ENCODE results near the gene VAC14.

DNA sequence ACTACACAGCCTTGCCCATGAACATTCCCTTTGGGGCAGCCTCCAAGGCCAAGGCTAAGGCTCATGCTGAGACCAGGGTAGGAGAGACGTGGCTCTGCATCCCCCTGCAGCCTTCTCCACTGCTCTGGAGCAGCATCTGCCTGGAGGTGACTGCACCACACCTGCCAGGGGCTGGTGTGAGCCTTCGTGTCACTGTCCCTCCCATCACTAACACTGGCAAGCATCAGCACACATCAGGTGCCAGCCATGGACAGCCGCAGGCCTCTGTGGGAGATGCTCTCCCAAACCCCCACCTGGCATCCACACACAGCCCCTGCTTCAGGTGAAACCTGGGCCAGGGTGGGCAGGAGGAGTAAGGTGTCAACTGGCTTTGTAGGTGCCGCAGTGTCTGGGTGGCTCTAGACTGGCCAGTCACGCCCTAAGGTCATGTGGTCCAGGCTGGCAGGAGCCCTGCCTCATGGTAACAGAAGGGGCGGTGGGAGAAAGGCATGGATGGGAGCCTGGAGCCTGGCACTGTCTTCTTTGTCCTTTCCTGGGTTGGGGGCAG, 97.0 kb downstream of the VAC14 start:
- no peak for TF ChIP-seq POLR2A (IDR thresholded peaks at IDR 0.05)
- TF ChIP-seq, protein P1, sequence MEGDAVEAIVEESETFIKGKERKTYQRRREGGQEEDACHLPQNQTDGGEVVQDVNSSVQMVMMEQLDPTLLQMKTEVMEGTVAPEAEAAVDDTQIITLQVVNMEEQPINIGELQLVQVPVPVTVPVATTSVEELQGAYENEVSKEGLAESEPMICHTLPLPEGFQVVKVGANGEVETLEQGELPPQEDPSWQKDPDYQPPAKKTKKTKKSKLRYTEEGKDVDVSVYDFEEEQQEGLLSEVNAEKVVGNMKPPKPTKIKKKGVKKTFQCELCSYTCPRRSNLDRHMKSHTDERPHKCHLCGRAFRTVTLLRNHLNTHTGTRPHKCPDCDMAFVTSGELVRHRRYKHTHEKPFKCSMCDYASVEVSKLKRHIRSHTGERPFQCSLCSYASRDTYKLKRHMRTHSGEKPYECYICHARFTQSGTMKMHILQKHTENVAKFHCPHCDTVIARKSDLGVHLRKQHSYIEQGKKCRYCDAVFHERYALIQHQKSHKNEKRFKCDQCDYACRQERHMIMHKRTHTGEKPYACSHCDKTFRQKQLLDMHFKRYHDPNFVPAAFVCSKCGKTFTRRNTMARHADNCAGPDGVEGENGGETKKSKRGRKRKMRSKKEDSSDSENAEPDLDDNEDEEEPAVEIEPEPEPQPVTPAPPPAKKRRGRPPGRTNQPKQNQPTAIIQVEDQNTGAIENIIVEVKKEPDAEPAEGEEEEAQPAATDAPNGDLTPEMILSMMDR (IDR thresholded peaks at IDR 0.05), result no peak

Measured in Peyer's patch (tissue), 4 donors.